ENCODE results near the gene SPATA31C1.

Gene SPATA31C1

DNA sequence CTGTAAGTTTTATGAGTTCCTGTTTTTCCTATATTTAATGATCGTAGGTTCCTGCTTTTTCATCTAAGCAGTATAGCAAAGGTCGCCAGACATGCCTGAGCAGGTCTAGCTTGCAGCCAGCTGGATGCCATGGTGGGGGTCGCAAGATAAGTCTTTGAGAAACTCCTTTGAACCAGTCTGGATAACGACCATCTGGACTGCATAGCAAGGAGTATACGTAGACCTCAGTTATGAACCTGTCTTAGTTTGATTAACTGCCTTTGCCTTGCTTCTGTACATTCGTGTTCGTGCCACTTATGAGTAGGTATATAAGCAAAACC lies 43.5 kb upstream of the SPATA31C1 start:
- no peak for TF ChIP-seq CTCF (IDR thresholded peaks at IDR 0.05; ENCODE audit: extremely low read depth, insufficient read depth, missing control alignments)
- no peak for DNase-seq (ENCODE audit: low spot score)
- in situ Hi-C loops (cut with MboI; ENCODE audit: low pct_unique_long_range_greater_than_20kb, low sequenced_read_pairs, unreplicated experiment) = no loop called here

DNA sequence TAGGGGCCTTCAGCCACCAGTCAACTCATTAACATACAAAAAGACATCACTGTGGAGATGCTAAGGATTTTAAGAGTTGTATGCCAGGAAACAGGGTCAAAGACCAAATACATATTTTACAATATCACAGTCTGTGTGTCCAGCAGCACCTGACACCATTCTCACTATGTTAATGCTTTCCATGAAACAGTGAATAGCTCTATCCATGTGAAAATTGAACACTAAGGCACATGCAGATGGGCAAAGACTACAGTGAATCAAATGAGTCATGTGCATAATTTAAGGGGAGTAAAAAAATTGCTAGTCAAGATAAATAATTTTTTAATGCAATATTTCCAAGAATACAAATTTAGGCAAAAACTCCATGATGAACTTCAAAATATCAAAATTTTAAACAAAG lies 42.7 kb upstream of the SPATA31C1 start:
- TF ChIP-seq CTCF (IDR thresholded peaks at IDR 0.05; ENCODE audit: extremely low read depth, insufficient read depth, missing control alignments) = no peak
- in situ Hi-C loops (cut with MboI; ENCODE audit: low pct_unique_long_range_greater_than_20kb, low sequenced_read_pairs, unreplicated experiment) = no loop called here
- no peak for DNase-seq (ENCODE audit: low spot score)

GRCh38 chr9:87875831-87876545 lies 41.8 kb upstream of the SPATA31C1 start:
- no peak for DNase-seq (ENCODE audit: low spot score)
- in situ Hi-C loops (cut with MboI; ENCODE audit: low pct_unique_long_range_greater_than_20kb, low sequenced_read_pairs, unreplicated experiment) = no loop called here
- no peak for TF ChIP-seq CTCF (IDR thresholded peaks at IDR 0.05; ENCODE audit: extremely low read depth, insufficient read depth, missing control alignments)

DNA sequence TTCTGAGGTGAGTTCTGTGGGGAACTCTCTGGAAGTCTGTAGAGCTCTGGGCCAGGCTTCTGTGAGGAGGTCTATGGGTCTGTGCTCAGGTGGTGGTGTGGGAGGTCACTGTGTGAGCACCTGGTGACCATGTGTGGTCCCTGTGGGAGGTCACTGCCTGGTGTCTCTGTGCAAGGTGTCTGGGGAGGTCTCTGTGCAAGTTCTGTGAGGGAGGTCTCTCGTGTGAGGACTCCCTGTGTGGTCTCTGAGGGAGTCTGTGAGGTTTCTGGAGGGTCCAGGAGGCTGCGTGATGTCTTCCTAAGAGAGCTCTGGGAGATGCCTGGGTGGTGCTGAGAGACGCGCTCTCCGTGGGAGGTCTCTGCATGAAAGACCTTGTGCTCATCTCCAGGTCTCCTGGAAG lies 41.1 kb upstream of the SPATA31C1 start:
- in situ Hi-C loops (cut with MboI; ENCODE audit: low pct_unique_long_range_greater_than_20kb, low sequenced_read_pairs, unreplicated experiment) = no loop called here
- no peak for DNase-seq (ENCODE audit: low spot score)
- TF ChIP-seq CTCF (IDR thresholded peaks at IDR 0.05; ENCODE audit: extremely low read depth, insufficient read depth, missing control alignments) = no peak

DNA sequence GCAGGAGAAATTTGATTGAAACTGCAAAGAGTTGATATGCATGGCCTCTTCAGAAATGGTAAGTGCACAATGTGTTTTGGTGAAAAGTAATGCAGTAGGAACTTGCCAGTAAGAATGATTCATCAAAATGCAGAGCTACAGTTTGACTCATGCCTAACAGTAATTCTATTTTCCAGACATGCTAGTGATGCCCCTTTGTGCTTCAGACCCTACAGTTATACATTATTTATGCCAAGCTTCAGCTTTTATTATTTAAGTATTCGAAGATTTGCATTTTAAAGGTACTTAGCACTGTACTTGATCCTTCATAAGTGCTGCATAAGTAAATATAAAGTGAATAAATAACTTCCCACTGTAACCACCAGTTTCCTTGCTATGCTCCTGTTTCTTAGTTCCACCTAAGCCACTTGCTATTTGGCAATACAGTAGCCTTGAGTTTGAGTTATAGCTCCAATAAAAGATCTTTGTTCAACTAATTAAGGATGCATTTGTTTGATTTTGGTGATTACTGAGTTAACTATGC lies 38.7 kb upstream of the SPATA31C1 start:
- DNase-seq (ENCODE audit: low spot score) = no peak
- TF ChIP-seq CTCF (IDR thresholded peaks at IDR 0.05; ENCODE audit: extremely low read depth, insufficient read depth, missing control alignments) = no peak
- in situ Hi-C loops (cut with MboI; ENCODE audit: low pct_unique_long_range_greater_than_20kb, low sequenced_read_pairs, unreplicated experiment) = no loop called here

DNA sequence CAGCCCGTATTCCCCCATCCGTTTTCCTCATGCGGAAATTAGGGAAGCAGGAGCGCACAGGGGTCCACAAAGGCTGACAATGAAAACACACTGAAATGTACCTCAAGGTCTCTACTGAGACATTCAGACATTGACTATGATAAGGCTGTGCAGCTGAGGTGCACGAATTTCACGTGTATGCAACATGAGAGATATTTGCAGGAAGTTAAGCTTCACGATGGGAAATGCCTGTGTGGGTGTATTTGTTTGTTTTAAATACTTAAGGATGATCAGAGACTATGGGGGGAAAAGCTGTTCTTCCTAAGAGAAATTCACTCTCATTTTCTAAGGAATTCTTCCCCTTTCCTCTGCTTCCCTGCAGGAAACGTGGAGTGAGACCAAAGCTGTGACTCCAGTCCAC lies 37.6 kb upstream of the SPATA31C1 start:
- in situ Hi-C loops (cut with MboI; ENCODE audit: low pct_unique_long_range_greater_than_20kb, low sequenced_read_pairs, unreplicated experiment) = no loop called here
- DNase-seq (ENCODE audit: low spot score) = no peak
- TF ChIP-seq CTCF (IDR thresholded peaks at IDR 0.05; ENCODE audit: extremely low read depth, insufficient read depth, missing control alignments) = no peak
